ENCODE measurements around the gene MGAT5B. TPM values are rescaled to one million over a fixed set of nuclear protein-coding genes. Genes with fewer than 3 reads are reported as not detected.

MGAT5B gene
- total RNA-seq, 2 donors from 2014 or later: 3.6 TPM; not detected in 1

GRCh38 chr17:76924345-76925342 lies 56.4 kb downstream of the MGAT5B start:
- Histone ChIP-seq H3K27me3 (peaks cover 0 to 12% of the 10 kb centered on the region in 2 donors), H3K9me3 (no peaks in the 10 kb centered on the region), H3K4me1 (no peaks in the 10 kb centered on the region), H3K27ac (no peak overlapping the region), H3K36me3 (replicated peaks in 1 of 2; ENCODE audit: insufficient read depth in 1 of 2, low read depth in 2 of 2) (no peaks in the 10 kb centered on the region), H3K4me3 (no peak overlapping the region)
- DNase-seq: no peak
- no peak for TF ChIP-seq POLR2A (IDR thresholded peaks at IDR 0.05)
- no peak for TF ChIP-seq CTCF (IDR thresholded peaks at IDR 0.05)
- no peak for ATAC-seq
- WGBS, 2 donors: 56 to 57% methylated on average over 20 to 27 of the region's 32 CpGs
- intact Hi-C loops (cut with DNase I): no loop called here

GRCh38 chr17:76925441-76925891 lies 57.3 kb downstream of the MGAT5B start:
- no peak overlapping the region for H3K27ac ChIP-seq
- intact Hi-C loops (cut with DNase I): no loop called here
- no peak for TF ChIP-seq POLR2A (IDR thresholded peaks at IDR 0.05)
- no peak for TF ChIP-seq CTCF (IDR thresholded peaks at IDR 0.05)
- H3K27me3 ChIP-seq: peaks cover 0 to 12% of the 10 kb centered on the region in 2 donors
- WGBS, 2 donors: 11 to 12% methylated on average over 8 of the region's 8 CpGs
- no peaks in the 10 kb centered on the region for H3K9me3 ChIP-seq
- DNase-seq (no peak), ATAC-seq (no peak)
- no peaks in the 10 kb centered on the region for H3K36me3 ChIP-seq (replicated peaks in 1 of 2; ENCODE audit: insufficient read depth in 1 of 2, low read depth in 2 of 2)
- no peak overlapping the region for H3K4me3 ChIP-seq
- no peaks in the 10 kb centered on the region for H3K4me1 ChIP-seq

- no peak overlapping the region for H3K4me3 ChIP-seq
- H3K9me3 ChIP-seq: no peaks in the 10 kb centered on the region
- no peaks in the 10 kb centered on the region for H3K4me1 ChIP-seq
- TF ChIP-seq CTCF (IDR thresholded peaks at IDR 0.05) (no peak), POLR2A (IDR thresholded peaks at IDR 0.05) (no peak)
- H3K36me3 ChIP-seq (replicated peaks in 1 of 2; ENCODE audit: insufficient read depth in 1 of 2, low read depth in 2 of 2): no peaks in the 10 kb centered on the region
- peaks cover 0 to 12% of the 10 kb centered on the region in 2 donors for H3K27me3 ChIP-seq
- DNase-seq (no peak), ATAC-seq (no peak)
- intact Hi-C loops (cut with DNase I): no loop called here
- no peak overlapping the region for H3K27ac ChIP-seq
- 50 to 71% methylated on average over 1 to 16 of the region's 17 CpGs for WGBS, 2 donors
These were observed 58.1 kb downstream of the MGAT5B start for GRCh38 chr17:76926237-76926866.

- Histone ChIP-seq H3K9me3 (no peaks in the 10 kb centered on the region), H3K4me3 (no peak overlapping the region), H3K27ac (no peak overlapping the region), H3K36me3 (replicated peaks in 1 of 2; ENCODE audit: insufficient read depth in 1 of 2, low read depth in 2 of 2) (no peaks in the 10 kb centered on the region), H3K4me1 (no peaks in the 10 kb centered on the region), H3K27me3 (peaks cover 0 to 12% of the 10 kb centered on the region in 2 donors)
- TF ChIP-seq CTCF (IDR thresholded peaks at IDR 0.05) (no peak), POLR2A (IDR thresholded peaks at IDR 0.05) (no peak)
- 54 to 55% methylated on average over 12 of the region's 12 CpGs for WGBS, 2 donors
- intact Hi-C loops (cut with DNase I): no loop called here
- no peak for ATAC-seq
- no peak for DNase-seq
These were observed 59.4 kb downstream of the MGAT5B start for GRCh38 chr17:76927577-76927976.

Data from body of pancreas (tissue), 4 donors.